HG03378 (cell line): ENCODE results near the gene ARHGAP26.

Experiments
- ATAC-seq: cut with Tn5 transposase; IDR thresholded peaks from one replicate; pipeline ENCODE4 v1.9.1; 2021; ENCODE audit warnings: mild to moderate bottlenecking, moderate library complexity; ENCODE audit not compliant: unreplicated experiment

The ARHGAP26 gene

GRCh38 chr5:143004361-143005145, 234.4 kb downstream of the ARHGAP26 start:
- peak; percentile 34 for ATAC-seq

DNA sequence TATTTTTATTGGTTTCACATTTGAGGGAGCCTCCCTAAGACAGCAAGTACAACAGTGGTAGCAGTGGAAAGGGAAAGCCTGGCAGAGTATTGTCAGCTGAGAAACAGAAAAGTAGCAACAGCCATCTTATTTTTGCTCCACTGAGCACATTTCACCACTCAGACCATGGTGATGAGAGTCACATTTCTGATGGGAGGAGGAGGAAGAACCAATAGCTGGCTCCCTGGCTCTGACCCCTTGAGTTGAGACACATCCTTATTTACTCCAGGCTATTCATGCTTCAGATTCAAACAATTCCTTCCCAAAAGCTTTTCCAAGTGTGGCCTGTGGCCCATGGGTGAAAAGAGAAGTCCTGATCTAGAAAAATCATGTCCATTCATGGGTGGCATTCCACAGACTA, 236.3 kb downstream of the ARHGAP26 start:
- no peak for ATAC-seq

- no peak for ATAC-seq
Measured at GRCh38 chr5:143008032-143008431, 237.9 kb downstream of the ARHGAP26 start.

- peak; percentile 88 for ATAC-seq
Measured at GRCh38 chr5:143008809-143009521, 238.8 kb downstream of the ARHGAP26 start.

- ATAC-seq, result no peak
Measured at GRCh38 chr5:143010351-143010750, 240.2 kb downstream of the ARHGAP26 start.

- ATAC-seq, result no peak
Measured at GRCh38 chr5:143011585-143011984, 241.4 kb downstream of the ARHGAP26 start.

GRCh38 chr5:143013176-143013891, 243.2 kb downstream of the ARHGAP26 start:
- ATAC-seq, result no peak

GRCh38 chr5:143014017-143014651, 244.0 kb downstream of the ARHGAP26 start:
- ATAC-seq, result no peak

DNA sequence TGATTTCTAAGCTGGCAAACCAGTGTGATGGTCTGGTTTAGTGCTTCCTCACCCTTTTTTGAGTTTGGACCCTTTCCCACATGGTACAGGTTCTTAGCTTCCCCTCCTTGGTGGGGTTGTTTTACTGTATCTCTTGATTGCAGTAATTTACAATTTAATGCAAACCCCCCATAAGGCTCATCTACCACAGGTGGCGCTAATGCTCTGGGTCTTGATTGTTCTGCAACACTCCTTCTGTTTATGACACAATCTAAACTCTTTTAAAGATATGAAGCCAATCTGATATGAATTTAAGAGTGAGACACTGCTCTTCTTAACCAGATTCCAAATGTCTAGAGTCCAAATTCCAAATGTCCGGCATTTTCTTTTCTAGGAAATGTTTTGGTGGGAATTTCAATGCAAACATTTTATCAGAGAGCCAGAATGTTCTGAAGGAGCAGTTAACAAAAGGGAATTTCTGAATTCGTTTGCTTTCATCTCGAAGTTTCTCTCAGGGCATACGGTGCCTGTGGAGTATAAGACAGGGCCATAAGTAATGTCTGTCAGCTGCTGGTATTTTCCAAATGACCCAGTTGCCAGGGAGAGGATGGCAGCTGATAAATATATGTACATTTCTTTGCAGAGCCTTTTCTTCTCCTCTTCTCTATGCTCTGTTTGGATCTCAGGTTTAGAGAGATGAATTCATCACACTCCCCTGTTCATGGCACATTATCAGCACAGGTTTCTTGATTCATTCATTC, 246.8 kb downstream of the ARHGAP26 start:
- ATAC-seq, result no peak

GRCh38 chr5:143017541-143017940, 247.4 kb downstream of the ARHGAP26 start:
- ATAC-seq, result no peak

DNA sequence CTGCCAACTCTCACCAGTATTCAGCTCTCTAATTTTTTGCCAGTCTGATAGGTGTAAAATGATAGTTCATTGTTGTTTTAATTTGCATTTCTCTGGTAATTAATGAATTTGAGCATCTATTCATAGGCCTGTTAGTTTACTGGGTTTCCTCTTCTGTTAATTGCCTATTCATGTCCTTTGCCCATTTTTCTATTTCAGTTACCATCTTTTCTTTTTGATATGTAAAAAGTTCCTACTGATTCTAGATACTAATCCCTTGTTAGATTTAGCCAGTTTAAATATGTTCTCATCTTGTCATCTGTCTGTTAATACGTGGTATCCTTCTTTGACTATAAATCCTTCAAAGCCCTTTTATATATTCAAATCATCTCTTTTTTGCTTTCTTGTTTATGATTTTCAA, 247.8 kb downstream of the ARHGAP26 start:
- ATAC-seq, result no peak

GRCh38 chr5:143019157-143019556, 249.0 kb downstream of the ARHGAP26 start:
- ATAC-seq, result no peak

GRCh38 chr5:143019614-143020515, 249.7 kb downstream of the ARHGAP26 start:
- peak; percentile 87 for ATAC-seq

DNA sequence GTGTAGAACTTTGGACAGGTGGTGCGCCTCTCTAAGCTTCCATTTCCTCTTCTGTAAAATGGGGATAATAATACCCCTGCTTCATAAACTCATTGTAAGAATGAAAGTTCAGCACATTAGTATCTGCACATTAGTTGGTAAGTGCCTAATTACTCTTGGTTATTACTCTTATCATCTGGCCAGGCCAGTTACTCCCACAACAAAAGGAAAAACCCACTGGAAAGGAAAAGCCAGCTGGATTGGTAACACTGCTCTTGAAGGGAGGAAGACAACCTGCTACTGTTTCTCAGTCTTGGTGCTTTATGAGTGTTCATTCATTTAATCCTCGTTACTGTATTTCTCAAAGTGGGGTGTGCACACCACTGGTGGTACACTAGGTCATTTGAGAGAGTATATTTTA, 251.4 kb downstream of the ARHGAP26 start:
- ATAC-seq, result no peak

DNA sequence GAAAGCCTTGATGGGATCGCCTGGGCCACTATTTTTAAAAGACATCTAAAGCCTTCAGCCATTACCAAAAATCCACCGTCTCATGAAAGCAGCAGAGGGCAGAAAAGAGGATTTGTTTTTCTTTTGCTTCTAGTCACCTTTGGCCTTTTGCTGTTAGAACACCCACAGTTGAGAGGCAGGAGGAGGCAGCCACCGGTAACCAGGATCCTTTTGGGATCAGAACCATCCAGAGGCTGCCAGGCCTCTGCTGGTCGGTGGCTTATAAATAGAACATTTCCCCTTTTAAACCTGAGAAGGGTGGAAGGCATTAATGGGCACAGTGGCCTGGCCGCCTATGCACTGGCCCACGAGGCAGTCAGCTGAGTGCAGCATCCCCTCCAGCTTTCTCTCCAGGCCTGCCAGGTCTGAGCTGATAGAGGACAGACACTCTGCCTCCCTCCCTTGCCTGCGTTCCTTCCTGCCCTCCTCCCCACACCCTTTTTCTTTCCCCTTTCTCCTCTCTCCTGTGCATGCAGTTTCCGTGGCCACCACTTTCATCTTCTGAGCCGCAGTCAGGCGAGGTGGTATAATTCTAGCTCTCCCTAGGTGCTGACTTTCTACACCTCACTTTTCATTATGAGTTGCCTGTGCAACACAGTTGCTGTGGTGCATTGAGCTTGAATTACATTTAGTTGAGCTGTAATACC, 253.4 kb downstream of the ARHGAP26 start:
- peak; percentile 63 for ATAC-seq

- ATAC-seq, result no peak
Measured at GRCh38 chr5:143024228-143024920, 254.2 kb downstream of the ARHGAP26 start.

DNA sequence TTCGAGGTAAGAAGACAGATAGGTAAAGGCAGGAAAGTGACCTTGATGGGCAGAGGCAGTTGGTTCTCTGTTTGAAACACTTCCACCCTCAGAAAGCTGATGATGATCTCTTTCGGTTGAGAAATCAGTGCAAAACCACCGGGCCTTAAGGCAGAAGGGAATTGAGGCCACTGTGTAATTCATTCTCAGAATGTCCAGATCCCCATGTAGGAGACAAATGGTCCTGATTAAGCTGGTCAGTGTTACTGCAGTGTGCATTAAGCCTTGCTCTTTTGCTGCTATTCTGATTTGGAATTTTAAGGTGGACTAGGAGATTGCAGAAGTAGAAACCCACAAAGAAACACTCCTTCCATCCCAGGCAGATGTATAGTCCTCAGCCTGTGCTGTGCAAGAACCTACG, 255.2 kb downstream of the ARHGAP26 start:
- ATAC-seq, result no peak

- no peak for ATAC-seq
Measured at GRCh38 chr5:143025971-143026370, 255.8 kb downstream of the ARHGAP26 start.
